Smooth muscle cell (in vitro differentiated cells): ENCODE results near the gene RAI14. TPM values are rescaled to one million over a fixed set of nuclear protein-coding genes. Genes with fewer than 3 reads are reported as not detected.
A peak's percentile ranks its signal among the peaks of the same experiment; 100 is the strongest.

Source experiments
- DNase-seq: peaks from one replicate; lab custom pipeline; 2025; ENCODE audit not compliant: unreplicated experiment; lab: John Stamatoyannopoulos, UW
- H2AFZ ChIP-seq: fragments of 200-600 bp; sonication (generic); 2 replicates; pipeline ENCODE4 v1.6.0; 2016; ENCODE audit warnings: antibody characterized with exemption, low read depth, mild to moderate bottlenecking
- H3F3A ChIP-seq: fragments of 200-600 bp; sonication (generic); 2 replicates; pipeline ENCODE4 v1.6.0; 2017; ENCODE audit warnings: antibody characterized with exemption, low read depth
- H3K27ac ChIP-seq: fragments of 200-600 bp; sonication (generic); 2 replicates; pipeline ENCODE4 v1.5.1; 2016; ENCODE audit warnings: low read depth, mild to moderate bottlenecking
- H3K27me3 ChIP-seq: fragments of 200-600 bp; sonication (generic); 2 replicates; pipeline ENCODE4 v1.6.1; 2016; ENCODE audit warnings: low read depth, mild to moderate bottlenecking
- H3K36me3 ChIP-seq: fragments of 200-600 bp; sonication (generic); 2 replicates; pipeline ENCODE4 v1.5.1; 2016; ENCODE audit warnings: low read depth
- H3K4me1 ChIP-seq: fragments of 200-600 bp; sonication (generic); 2 replicates; pipeline ENCODE4 v1.5.1; 2016; ENCODE audit warnings: low read depth
- H3K4me2 ChIP-seq: fragments of 200-600 bp; sonication (generic); 2 replicates; pipeline ENCODE4 v1.6.0; 2016; ENCODE audit warnings: mild to moderate bottlenecking
- H3K4me3 ChIP-seq: fragments of 200-600 bp; sonication (generic); 2 replicates; pipeline ENCODE4 v1.5.1; 2016; ENCODE audit warnings: mild to moderate bottlenecking
- H3K79me2 ChIP-seq: fragments of 200-600 bp; sonication (generic); 2 replicates; pipeline ENCODE4 v1.6.0; 2016; ENCODE audit warnings: low read depth, mild to moderate bottlenecking
- H3K9ac ChIP-seq: fragments of 200-600 bp; sonication (generic); 2 replicates; pipeline ENCODE4 v1.6.0; 2016; ENCODE audit warnings: low read depth
- H3K9me3 ChIP-seq: fragments of 200-600 bp; sonication (generic); replicated peaks from 2 replicates; pipeline ENCODE4 v1.5.1; 2016; ENCODE audit warnings: low read depth
- H4K20me1 ChIP-seq: fragments of 200-600 bp; sonication (generic); 2 replicates; pipeline ENCODE4 v1.6.0; 2016; ENCODE audit warnings: low read depth
- WGBS: methylation state at CpG from one replicate; pipeline ENCODE4 v1.1.7; 2016; ENCODE audit warnings: low lambda C conversion rate; 5-methylcytosine and 5-hydroxymethylcytosine counted together
- polyA plus RNA-seq: library from polyadenylated mRNA; unstranded; fragments of >200 nt; fragmentation: Nextera tagmentation; extraction: Ambion mirVana; gene quantifications from 2 replicates; pipeline ENCODE4 v1.2.1, GENCODE V29; 2016
- total RNA-seq: library from RNA; depleted of rRNA; stranded (reverse); fragments of >200 nt; gene quantifications from 2 replicates; pipeline ENCODE4 v1.2.3, GENCODE V29; 2014
- TF ChIP-seq, protein P1 (sequence below): fragments of 200-600 bp; sonication (generic); IDR thresholded peaks from 2 replicates; pipeline ENCODE4 v1.5.1; 2017; ENCODE audit warnings: borderline replicate concordance, mild to moderate bottlenecking, antibody characterized with exemption; ENCODE audit not compliant: insufficient read depth, poor library complexity, severe bottlenecking

RAI14 gene
- total and polyA plus RNA-seq, 2 experiments from 2014 or later = 111 to 209 TPM

GRCh38 chr5:34706084-34706483 is 50.0 kb downstream of the RAI14 start:
- H3K9ac ChIP-seq = no peak overlapping the region

GRCh38 chr5:34707451-34708107 is 51.5 kb downstream of the RAI14 start:
- Histone ChIP-seq H3K27ac (peak overlapping the region; percentile 92), H3K9me3 (no peaks in the 10 kb centered on the region), H2AFZ (no peak overlapping the region), H3K4me3 (no peak overlapping the region), H3K36me3 (no peaks in the 10 kb centered on the region), H3K4me1 (peaks cover 29% of the 10 kb centered on the region), H3K79me2 (peaks cover 100% of the 10 kb centered on the region), H3K27me3 (no peaks in the 10 kb centered on the region), H3K4me2 (no peak overlapping the region), H3K9ac (no peak overlapping the region), H4K20me1 (peaks cover 50% of the 10 kb centered on the region), H3F3A (peaks cover 5% of the 10 kb centered on the region)
- DNase-seq = no peak
- 50% methylated on average over 5 of the region's 5 CpGs for WGBS
- TF ChIP-seq, protein P1, sequence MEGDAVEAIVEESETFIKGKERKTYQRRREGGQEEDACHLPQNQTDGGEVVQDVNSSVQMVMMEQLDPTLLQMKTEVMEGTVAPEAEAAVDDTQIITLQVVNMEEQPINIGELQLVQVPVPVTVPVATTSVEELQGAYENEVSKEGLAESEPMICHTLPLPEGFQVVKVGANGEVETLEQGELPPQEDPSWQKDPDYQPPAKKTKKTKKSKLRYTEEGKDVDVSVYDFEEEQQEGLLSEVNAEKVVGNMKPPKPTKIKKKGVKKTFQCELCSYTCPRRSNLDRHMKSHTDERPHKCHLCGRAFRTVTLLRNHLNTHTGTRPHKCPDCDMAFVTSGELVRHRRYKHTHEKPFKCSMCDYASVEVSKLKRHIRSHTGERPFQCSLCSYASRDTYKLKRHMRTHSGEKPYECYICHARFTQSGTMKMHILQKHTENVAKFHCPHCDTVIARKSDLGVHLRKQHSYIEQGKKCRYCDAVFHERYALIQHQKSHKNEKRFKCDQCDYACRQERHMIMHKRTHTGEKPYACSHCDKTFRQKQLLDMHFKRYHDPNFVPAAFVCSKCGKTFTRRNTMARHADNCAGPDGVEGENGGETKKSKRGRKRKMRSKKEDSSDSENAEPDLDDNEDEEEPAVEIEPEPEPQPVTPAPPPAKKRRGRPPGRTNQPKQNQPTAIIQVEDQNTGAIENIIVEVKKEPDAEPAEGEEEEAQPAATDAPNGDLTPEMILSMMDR = no peak

More at GRCh38 chr5:34706084-34706483, 50.0 kb downstream of the RAI14 start:
- Histone ChIP-seq H2AFZ (no peak overlapping the region), H3K27me3 (no peaks in the 10 kb centered on the region), H3K36me3 (no peaks in the 10 kb centered on the region), H4K20me1 (peaks cover 57% of the 10 kb centered on the region), H3K4me3 (no peak overlapping the region), H3F3A (peaks cover 8% of the 10 kb centered on the region), H3K27ac (peak overlapping the region; percentile 21), H3K4me2 (no peak overlapping the region), H3K79me2 (peaks cover 98% of the 10 kb centered on the region), H3K9me3 (no peaks in the 10 kb centered on the region), H3K4me1 (peaks cover 32% of the 10 kb centered on the region)
- 0% methylated on average over 1 of the region's 1 CpG for WGBS
- no peak for DNase-seq
- TF ChIP-seq, protein P1 = no peak

DNA sequence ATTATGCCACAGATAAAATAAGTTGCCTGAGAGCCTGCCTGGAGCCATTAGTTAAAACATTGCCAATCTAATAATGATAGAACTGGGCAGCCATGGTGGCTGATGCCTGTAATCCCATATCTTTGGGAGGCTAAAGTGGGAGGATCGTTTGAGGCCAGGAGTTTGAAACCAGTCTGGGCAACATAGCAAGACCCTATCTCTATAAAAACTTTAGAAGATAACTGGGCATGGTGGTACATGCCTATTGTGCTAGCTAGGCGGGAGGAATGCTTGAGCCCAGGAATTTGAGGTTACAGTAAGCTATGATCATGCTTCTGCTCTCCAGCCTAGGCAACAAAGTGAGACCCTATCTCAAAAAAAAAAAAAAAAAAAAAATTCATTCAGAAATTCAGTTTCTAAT is 52.6 kb downstream of the RAI14 start:
- Histone ChIP-seq H3F3A (peaks cover 5% of the 10 kb centered on the region), H3K27me3 (no peaks in the 10 kb centered on the region), H3K36me3 (no peaks in the 10 kb centered on the region), H3K4me3 (no peak overlapping the region), H3K27ac (peak overlapping the region; percentile 92), H3K4me2 (no peak overlapping the region), H3K9me3 (no peaks in the 10 kb centered on the region), H3K79me2 (peaks cover 100% of the 10 kb centered on the region), H3K4me1 (peaks cover 26% of the 10 kb centered on the region), H3K9ac (no peak overlapping the region), H4K20me1 (peaks cover 38% of the 10 kb centered on the region), H2AFZ (no peak overlapping the region)
- 76% methylated on average over 2 of the region's 2 CpGs for WGBS
- DNase-seq = no peak
- TF ChIP-seq, protein P1 = no peak
